ENCODE measurements around the gene MAPK10. TPM values are rescaled to one million over a fixed set of nuclear protein-coding genes. Genes with fewer than 3 reads are reported as not detected.

Gene MAPK10
- total RNA-seq, 1 experiment from 2014 or later: 0.03 TPM

GRCh38 chr4:86250619-86251018 lies 109.2 kb downstream of the MAPK10 start:
- Histone ChIP-seq H3K4me3 (no peak overlapping the region), H3K9me3 (no peaks in the 10 kb centered on the region), H3K36me3 (no peaks in the 10 kb centered on the region), H3K27me3 (no peaks in the 10 kb centered on the region)
- no peak for DNase-seq

DNA sequence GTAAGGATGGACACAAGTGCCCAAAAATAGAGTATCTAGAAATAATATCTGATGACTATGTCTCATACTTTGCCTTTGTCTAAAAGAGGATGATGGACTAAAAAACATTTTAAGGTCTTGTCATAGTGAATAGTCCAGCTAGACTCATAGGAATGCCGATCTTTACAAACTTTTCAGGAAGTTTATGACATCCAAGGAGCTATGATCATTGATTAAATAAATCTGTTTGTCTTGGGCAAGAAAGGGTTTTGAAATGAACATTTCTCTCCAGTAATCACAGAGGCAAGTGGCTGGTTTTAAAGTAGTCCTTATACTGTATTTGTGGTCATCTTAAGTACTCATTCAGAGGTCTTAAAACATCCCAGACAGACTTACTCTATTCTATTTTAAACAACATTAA lies 109.8 kb downstream of the MAPK10 start:
- DNase-seq: no peak
- Histone ChIP-seq H3K27me3 (no peaks in the 10 kb centered on the region), H3K36me3 (no peaks in the 10 kb centered on the region), H3K9me3 (no peaks in the 10 kb centered on the region), H3K4me3 (no peak overlapping the region)

DNA sequence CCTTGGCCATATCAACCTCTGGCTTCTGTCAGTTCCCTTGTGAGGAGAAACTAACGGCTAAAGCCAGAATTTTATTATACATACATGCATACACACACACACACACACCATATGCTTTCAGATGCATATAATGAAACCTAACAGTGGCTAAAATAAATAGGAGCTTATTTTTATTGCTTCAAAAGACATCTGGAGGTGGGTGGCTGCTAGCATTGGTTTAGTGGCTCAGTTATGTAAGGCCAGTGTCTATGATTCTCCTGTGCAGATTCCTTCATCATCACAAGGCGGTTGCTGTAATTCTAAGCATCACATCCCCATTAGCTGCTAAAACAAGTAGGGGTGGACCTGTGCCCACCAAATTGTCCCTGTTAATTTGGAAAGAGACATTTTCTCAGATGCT lies 110.8 kb downstream of the MAPK10 start:
- DNase-seq: no peak
- Histone ChIP-seq H3K4me3 (no peak overlapping the region), H3K36me3 (no peaks in the 10 kb centered on the region), H3K27me3 (no peaks in the 10 kb centered on the region), H3K9me3 (no peaks in the 10 kb centered on the region)

GRCh38 chr4:86247906-86248305 lies 111.9 kb downstream of the MAPK10 start:
- Histone ChIP-seq H3K27me3 (no peaks in the 10 kb centered on the region), H3K9me3 (no peaks in the 10 kb centered on the region), H3K36me3 (no peaks in the 10 kb centered on the region), H3K4me3 (no peak overlapping the region)
- no peak for DNase-seq

- no peaks in the 10 kb centered on the region for H3K36me3 ChIP-seq
- H3K9me3 ChIP-seq: no peaks in the 10 kb centered on the region
- no peak for DNase-seq
- no peaks in the 10 kb centered on the region for H3K27me3 ChIP-seq
- H3K4me3 ChIP-seq: no peak overlapping the region
Measured at GRCh38 chr4:86247320-86247719, 112.5 kb downstream of the MAPK10 start.

GRCh38 chr4:86243750-86244149 lies 116.1 kb downstream of the MAPK10 start:
- Histone ChIP-seq H3K36me3 (no peaks in the 10 kb centered on the region), H3K4me3 (no peak overlapping the region), H3K27me3 (no peaks in the 10 kb centered on the region), H3K9me3 (no peaks in the 10 kb centered on the region)
- no peak for DNase-seq

GRCh38 chr4:86242677-86243076 lies 117.2 kb downstream of the MAPK10 start:
- DNase-seq: no peak
- Histone ChIP-seq H3K27me3 (no peaks in the 10 kb centered on the region), H3K36me3 (no peaks in the 10 kb centered on the region)

DNA sequence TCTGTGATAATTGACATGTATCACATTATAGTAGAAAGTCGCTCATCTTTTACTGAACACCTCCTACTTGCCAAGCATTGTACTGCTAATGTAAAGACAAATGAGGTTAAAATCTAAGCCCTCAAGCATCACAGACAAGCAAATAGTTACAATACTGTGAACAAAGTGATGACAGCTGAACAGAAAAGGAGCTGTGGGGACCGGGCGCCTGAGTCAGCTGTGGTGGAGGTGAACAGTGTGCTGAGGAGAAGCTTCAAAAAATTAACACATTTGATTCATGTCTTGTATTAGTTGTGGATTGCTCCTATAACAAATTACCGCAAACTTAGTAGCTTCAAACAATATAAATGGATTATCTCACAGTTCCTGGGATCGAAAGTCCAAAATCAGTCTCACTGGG lies 124.3 kb downstream of the MAPK10 start:
- H3K9me3 ChIP-seq: no peaks in the 10 kb centered on the region
- H3K4me3 ChIP-seq: no peak overlapping the region
- no peaks in the 10 kb centered on the region for H3K27me3 ChIP-seq
- no peak for DNase-seq
- no peaks in the 10 kb centered on the region for H3K36me3 ChIP-seq

More at GRCh38 chr4:86242677-86243076, 117.2 kb downstream of the MAPK10 start:
- Histone ChIP-seq H3K4me3 (no peak overlapping the region), H3K9me3 (no peaks in the 10 kb centered on the region)

DNA sequence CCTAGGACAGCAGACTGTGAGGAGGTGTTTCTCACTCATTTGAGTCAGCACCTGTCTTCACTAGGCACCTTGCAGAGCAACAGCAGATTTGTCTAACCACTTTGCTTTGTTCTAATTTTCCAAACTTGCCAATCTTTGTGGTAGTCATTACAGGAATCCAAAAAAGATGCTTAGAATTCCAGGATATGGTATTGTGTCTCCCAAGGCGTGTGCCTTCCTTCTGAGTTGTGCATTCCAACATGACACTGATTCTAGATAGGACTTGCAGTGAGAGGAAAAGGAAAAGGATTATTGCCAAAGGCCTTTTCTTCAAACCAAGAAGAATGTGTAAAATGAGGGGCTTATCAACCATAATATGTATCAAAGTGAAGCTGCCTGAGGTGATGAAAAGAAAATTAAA lies 126.2 kb downstream of the MAPK10 start:
- Histone ChIP-seq H3K27me3 (no peaks in the 10 kb centered on the region), H3K36me3 (no peaks in the 10 kb centered on the region), H3K9me3 (no peaks in the 10 kb centered on the region), H3K4me3 (no peak overlapping the region)
- no peak for DNase-seq

DNA sequence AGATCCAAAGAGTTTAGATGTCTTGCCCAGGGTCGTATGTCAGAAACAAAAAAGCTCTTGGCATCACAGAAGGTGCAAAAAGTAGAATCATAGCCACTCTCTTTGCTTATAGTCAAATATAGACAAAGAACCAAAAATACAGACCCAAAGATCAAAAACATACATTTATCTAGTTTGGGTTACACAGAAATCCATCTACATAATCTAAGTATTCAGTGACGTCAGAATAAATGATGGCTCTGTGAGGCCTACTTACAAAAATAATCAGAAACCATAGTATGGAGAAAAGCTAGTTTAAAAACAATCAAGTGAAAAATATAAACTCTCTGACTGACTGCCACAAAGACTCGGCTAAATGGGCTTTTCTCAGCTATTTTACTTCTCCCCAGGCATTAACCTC lies 126.8 kb downstream of the MAPK10 start:
- Histone ChIP-seq H3K27me3 (no peaks in the 10 kb centered on the region), H3K9me3 (no peaks in the 10 kb centered on the region), H3K4me3 (no peak overlapping the region), H3K36me3 (no peaks in the 10 kb centered on the region)
- no peak for DNase-seq

DNA sequence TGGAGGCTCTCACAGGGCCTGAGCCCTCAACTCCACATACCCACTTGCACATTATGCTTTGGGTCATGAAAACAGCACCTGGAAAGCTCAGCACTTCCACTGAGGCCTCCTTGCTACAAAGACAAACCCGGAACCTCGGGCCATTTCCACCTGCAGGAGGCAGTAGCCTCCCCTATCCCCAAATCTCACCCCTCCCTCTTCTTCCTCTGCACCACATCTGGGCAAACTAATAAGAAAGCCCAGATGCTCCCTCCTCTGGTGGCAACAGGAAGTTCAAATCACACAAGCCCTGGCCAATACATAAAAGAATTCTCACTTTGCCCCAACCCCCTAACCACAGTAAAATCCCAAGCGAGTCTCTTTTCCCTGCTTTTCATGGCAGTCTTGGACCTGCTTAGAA lies 136.4 kb downstream of the MAPK10 start:
- peak; percentile 21 for DNase-seq
- Histone ChIP-seq H3K27me3 (no peaks in the 10 kb centered on the region), H3K36me3 (no peaks in the 10 kb centered on the region), H3K4me3 (no peak overlapping the region), H3K9me3 (no peaks in the 10 kb centered on the region)

- Histone ChIP-seq H3K9me3 (no peaks in the 10 kb centered on the region), H3K27me3 (no peaks in the 10 kb centered on the region), H3K36me3 (no peaks in the 10 kb centered on the region), H3K4me3 (no peak overlapping the region)
- DNase-seq: no peak
Measured at GRCh38 chr4:86221002-86221401, 138.9 kb downstream of the MAPK10 start.

GRCh38 chr4:86220121-86220520 lies 139.7 kb downstream of the MAPK10 start:
- no peak overlapping the region for H3K4me3 ChIP-seq
- H3K9me3 ChIP-seq: no peaks in the 10 kb centered on the region
- no peak for DNase-seq
- H3K27me3 ChIP-seq: no peaks in the 10 kb centered on the region
- H3K36me3 ChIP-seq: no peaks in the 10 kb centered on the region

DNA sequence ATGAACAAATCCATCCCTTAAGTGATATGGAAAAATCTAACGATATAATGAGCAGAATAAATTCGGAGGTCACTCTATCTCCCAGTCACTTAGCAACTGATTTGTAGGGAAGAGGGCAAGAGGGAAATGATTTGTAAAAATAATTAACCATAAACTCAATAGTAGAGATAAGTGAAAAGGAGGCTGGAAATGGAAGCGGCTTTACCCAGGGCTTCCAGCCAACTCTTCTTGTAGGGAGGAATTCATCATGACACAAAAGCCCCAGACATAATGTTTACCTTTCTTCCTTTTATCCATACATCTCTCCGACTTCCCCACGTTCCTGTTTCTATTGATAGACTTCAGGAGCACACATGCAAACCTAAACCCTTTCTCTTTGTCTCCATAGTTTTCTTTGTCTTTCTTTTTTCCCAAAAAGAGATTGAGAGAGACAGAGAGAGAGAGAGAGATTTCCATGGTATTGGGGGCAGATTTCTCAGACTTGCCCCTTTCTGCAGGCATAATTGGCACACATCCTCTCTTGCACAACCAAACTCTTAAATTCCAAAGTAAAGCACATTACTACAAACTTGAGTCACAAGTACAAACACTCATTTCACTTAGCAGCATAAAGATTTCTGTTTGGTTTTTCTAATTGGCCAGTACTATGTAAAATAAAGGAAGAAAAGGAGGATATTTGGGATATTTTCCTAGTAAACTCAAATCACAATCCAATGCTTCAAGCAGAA lies 140.9 kb downstream of the MAPK10 start:
- DNase-seq: no peak
- no peaks in the 10 kb centered on the region for H3K9me3 ChIP-seq
- H3K4me3 ChIP-seq: no peak overlapping the region
- no peaks in the 10 kb centered on the region for H3K27me3 ChIP-seq
- H3K36me3 ChIP-seq: no peaks in the 10 kb centered on the region

DNA sequence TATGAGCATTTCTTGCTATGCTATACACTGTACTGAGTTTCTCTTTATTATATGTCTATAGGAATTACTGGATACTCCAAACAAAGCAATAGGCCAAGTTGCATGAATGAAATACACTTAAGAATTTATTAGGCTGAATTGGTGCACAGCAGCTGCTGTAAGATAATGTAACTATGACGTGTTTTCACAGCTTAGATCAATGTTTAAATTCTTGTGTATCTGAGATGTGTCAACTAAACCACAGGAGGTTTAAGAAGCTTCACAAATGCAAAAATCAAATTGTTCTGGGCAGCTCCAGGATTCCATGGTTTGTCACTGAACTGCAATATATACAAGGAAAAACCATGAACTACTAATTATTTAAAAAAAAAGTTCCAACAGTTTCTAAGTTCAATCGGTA lies 156.7 kb downstream of the MAPK10 start:
- H3K36me3 ChIP-seq: no peaks in the 10 kb centered on the region
- no peak for DNase-seq
- H3K9me3 ChIP-seq: no peaks in the 10 kb centered on the region
- H3K4me3 ChIP-seq: no peak overlapping the region
- no peaks in the 10 kb centered on the region for H3K27me3 ChIP-seq

- H3K27me3 ChIP-seq: no peaks in the 10 kb centered on the region
- no peak for DNase-seq
- H3K36me3 ChIP-seq: no peaks in the 10 kb centered on the region
- H3K4me3 ChIP-seq: no peak overlapping the region
- no peaks in the 10 kb centered on the region; the same call in 1 of the 2 replicates for H3K9me3 ChIP-seq
Measured at GRCh38 chr4:86185659-86186058, 174.2 kb downstream of the MAPK10 start.

DNA sequence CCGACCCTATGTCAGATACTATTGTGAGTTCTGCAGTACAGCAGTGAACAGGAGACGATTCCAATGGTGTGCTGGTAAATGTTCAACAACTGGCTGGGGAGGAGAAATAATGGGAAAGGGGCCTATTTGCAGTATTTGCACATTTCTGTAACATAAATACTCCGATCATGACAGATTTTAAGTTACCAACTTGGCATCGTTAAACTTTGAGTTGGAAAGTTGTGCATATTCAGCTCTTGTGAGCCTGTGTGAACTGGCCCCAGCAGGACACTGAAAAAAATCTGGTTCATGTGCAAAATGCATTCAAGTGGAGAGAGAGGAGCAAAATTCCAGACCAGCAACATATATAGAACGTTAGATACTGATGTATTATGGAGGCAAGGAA lies 175.0 kb downstream of the MAPK10 start:
- DNase-seq: no peak
- H3K36me3 ChIP-seq: no peaks in the 10 kb centered on the region
- H3K27me3 ChIP-seq: no peaks in the 10 kb centered on the region
- no peaks in the 10 kb centered on the region; the same call in 1 of the 2 replicates for H3K9me3 ChIP-seq
- H3K4me3 ChIP-seq: no peak overlapping the region

GRCh38 chr4:86184216-86184900 lies 175.5 kb downstream of the MAPK10 start:
- Histone ChIP-seq H3K4me3 (no peak overlapping the region), H3K36me3 (no peaks in the 10 kb centered on the region), H3K9me3 (no peaks in the 10 kb centered on the region; the same call in 1 of the 2 replicates), H3K27me3 (no peaks in the 10 kb centered on the region)
- no peak for DNase-seq

Data from MG63 (cell line).